Activated CD4-positive, alpha-beta T cell treated with anti-CD3 and anti-CD28 coated beads for 1 hour (primary cell): ENCODE measurements around the gene JMJD1C.
"Not testable (repeated sequence)": the region's sequence is repeated elsewhere in the genome, so short reads cannot be mapped to it uniquely, and the experiment has no call there.

Experiments
- DNase-seq: peaks from one replicate; pipeline ENCODE4 v3.0.0-alpha.2; 2020

JMJD1C gene

GRCh38 chr10:63348245-63348850, 117.4 kb downstream of the JMJD1C start:
- DNase-seq: no peak

DNA sequence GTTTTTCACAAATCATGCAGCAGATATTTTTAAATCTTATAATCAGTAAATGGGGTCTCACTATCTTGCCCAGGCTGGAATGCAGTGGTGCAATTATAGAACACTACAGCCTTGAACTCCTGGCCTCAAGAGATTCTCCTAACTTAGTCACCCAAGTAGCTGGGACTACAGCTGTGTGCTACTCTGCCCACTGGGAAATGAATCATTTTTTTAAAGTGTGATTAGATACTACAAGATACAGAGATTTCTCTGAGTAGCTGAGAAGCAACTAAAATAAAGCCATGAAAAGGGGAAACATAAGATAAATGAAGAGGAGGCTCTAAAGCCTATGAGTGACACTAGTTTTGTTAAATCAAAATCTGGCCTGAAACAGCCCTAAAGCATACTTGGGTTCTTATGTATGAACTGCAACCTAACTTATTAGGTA, 119.7 kb downstream of the JMJD1C start:
- no peak for DNase-seq

- DNase-seq: no peak
Measured at GRCh38 chr10:63344269-63344668, 121.5 kb downstream of the JMJD1C start.

GRCh38 chr10:63343476-63343875, 122.3 kb downstream of the JMJD1C start:
- DNase-seq: no peak

DNA sequence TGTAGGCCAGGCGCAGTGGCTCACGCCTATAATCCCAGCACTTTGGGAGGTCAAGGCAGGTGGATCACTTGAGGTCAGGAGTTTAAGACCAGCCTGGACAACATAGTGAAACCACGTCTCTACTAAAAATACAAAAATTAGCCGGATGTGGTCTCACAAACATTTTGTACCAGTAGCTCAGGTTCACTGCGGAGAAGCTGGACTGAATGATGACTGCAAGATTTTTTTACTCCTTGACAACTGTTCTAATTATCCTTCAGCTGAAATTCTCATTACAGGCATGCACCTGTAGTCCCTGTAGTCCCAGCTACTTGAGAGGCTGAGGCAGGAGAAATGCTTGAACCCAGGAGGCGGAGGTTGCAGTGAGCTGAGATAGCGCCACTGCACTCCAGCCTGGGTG, 126.1 kb downstream of the JMJD1C start:
- DNase-seq: not testable (repeated sequence)

GRCh38 chr10:63337455-63338251, 128.1 kb downstream of the JMJD1C start:
- no peak for DNase-seq

GRCh38 chr10:63331586-63331985, 134.2 kb downstream of the JMJD1C start:
- no peak for DNase-seq

DNA sequence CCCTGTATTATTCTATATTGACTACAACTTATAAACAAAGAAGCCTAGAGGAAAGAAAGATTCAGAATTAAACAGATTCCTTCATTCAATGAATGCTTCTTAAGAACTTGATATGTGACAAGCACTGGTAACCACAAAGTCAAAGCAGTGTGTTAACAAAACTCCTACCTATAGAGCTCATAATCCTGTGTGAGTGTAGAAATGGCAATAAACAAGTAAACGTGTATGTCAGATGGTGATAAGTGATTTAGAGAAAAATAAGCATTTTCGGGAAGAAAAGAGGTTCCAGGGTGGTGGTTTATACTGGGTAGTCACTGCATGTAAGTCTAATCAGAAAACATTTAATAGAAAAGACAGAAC, 141.3 kb downstream of the JMJD1C start:
- no peak for DNase-seq

DNA sequence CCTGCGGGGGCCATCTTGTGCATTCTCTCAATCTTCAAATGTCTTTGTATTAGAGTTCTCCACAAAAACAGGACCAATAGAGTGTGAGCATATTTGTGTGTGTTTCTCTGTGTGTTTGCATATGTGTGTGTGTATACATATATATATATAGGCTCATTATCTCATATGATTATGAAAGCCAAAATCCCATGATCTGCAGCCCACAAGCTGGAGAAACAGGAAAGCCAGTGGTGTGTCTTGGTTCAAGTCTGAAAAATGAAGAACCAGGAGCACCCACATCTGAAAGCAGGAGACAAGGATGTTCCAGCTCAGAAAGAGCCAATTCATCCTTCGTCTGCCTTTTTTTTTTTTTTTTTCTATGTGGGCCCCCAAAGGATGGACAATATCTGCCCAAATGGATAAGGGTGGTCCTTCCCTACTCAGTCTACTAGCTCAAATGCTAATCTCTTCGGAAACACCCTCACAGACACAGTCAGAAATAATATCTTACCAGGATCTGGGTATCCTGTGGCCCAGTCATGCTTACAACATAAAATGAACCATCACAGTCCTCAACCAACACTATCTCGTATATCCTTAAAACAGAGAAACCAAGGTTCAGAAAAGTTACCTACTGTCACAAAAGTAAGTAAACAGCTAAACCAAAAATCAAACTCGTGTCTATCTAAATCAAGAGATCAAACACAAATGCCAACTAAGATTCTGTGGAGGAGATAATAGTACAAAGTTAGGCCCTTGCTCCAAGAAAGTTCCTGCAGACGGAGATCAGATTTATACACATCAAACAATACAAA, 141.9 kb downstream of the JMJD1C start:
- DNase-seq: no peak

- DNase-seq: no peak
Measured at GRCh38 chr10:63320683-63321082, 145.1 kb downstream of the JMJD1C start.

- DNase-seq: no peak
Measured at GRCh38 chr10:63319231-63319630, 146.5 kb downstream of the JMJD1C start.

GRCh38 chr10:63318491-63318890, 147.3 kb downstream of the JMJD1C start:
- no peak for DNase-seq

DNA sequence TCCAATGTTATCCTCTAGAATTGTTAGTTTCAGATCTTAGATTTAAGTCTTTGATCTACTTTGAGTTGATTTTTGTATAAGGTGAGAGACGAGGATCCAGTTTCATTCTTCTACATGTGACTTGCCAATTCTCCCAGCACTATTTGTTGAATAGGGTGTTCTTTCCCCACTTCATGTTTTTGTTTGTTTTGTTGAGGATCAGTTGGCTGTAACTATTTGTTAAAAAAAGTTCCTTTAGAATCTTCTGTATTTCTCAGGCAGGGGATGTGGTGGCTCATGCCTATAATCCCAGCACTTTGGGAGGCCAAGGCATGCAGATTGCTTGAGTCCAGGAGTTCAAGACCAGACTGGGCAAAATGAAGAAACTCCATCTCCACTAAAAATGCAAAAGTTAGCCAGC, 151.8 kb downstream of the JMJD1C start:
- no peak for DNase-seq

- no peak for DNase-seq
Measured at GRCh38 chr10:63313066-63313717, 152.6 kb downstream of the JMJD1C start.

DNA sequence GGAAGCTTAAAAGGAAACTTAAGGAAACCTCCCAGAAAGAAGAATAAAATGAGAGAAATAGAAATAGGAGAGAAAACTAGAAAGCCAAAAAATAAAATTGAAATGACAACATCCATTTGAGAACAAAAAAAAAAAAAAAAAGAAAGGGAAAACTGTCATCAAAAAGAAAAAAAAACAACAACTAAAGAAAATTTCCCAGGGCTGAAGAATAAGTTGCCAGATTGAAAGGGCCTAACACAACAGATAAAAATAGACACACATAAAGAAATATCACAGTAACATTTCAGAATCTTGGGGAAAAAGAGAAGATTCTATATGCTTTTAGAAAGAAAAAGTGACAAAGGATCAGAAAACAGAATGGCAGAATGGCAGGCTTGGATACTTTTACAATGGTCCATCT, 157.1 kb downstream of the JMJD1C start:
- DNase-seq: no peak

GRCh38 chr10:63304146-63304545, 161.6 kb downstream of the JMJD1C start:
- no peak for DNase-seq

DNA sequence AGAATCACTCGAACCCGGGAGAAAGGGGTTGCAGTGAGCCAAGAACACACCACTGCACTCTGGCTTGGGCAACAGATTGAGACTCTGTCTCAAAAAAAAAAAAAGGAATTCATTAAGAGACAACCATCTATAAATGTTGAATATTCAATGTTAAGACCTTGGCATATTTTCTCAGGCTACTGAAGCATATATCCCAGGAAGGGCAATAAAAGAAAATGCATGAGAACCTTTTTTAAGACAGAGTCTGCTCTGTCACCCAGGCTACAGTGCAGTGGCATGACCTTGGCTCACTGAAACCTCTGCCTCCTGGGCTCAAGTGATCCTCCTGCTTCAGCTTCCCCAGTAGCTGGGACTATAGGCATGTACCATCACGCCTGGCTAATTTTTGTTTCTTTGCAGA, 165.0 kb downstream of the JMJD1C start:
- DNase-seq: no peak

DNA sequence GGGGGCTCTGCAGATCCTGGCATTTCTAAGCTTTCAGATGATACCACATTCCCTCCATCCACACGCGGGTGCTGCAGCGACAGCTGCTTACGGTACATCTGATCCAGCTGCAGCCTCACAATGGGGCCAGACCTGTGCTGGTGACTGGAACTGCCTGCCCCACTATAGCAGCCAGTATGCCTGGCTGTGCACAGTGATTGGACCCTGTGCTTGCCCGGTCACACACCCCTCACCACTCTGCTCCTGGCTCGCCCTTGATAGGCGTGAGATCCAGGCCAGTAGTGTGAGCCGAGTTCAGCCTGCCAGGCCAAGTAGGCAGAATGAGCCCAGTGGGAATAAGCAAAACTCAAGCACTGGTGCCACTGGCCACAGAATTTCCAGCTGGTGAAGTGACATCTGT, 167.8 kb downstream of the JMJD1C start:
- no peak for DNase-seq

GRCh38 chr10:63294781-63295180, 171.0 kb downstream of the JMJD1C start:
- no peak for DNase-seq

DNA sequence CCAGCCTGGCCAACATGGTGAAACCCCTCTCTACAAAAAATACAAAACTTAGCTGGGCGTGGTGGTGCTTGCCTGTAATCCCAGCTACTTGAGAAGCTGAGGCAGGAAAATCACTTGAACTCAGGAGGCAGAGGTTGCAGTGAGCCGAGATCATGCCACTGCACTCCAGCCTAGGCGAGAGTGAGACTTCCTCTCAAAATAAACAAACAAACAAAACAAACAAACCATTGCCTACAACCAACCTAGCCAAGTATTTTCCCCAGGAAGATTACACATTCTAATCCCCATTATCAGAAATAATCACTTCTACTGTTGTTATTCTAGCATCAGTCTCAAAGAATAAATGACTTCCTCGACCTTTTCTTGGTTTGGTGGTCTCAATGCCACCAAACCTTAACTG, 172.9 kb downstream of the JMJD1C start:
- not testable (repeated sequence) for DNase-seq

DNA sequence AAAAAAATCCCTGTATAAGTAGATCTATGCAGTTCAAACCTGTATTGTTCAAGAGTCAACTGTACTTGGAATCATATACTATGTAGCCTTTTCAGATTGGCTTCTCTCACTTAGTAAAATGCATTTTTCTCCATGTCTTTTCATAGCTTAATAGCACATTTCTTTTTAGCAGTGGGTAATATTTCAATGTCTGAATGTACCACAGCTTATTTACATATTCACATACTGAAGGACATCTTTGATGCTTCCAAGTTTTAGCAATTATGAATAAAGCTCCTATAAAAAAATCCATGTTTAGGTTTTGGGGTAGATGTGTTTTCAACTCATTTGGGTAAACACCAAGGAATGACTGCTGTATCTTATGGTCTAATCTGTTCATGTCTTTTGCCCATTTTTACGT, 177.6 kb downstream of the JMJD1C start:
- DNase-seq: no peak

DNA sequence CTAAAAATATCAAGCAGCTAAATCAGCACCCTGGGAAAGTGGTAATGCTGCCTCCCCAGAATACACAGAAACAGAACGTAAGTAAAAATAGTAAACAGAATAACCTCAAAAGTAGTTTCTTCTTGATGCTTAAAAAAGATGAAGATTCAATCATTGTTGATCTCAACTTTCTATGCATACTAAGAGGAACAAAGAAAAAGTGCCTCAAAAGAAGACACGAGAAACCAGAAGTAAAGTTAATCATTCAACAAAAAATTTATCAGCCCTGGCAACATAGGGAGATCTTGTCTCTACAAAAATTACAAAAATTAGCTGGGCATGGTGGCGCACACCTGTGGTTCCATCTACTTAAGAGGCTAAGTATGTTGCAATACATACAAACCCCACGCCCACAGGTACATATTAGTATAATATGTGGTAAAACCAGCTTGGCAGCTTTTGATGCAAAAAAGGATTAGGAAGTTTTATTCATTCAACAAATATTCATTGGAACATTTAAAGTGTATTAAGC, 179.0 kb downstream of the JMJD1C start:
- DNase-seq: no peak

GRCh38 chr10:63286340-63286739, 179.4 kb downstream of the JMJD1C start:
- DNase-seq: no peak
